Spleen (tissue), 11 donors: ENCODE data around the gene OPN3. TPM values are rescaled to one million over a fixed set of nuclear protein-coding genes. Genes with fewer than 3 reads are reported as not detected.

Experiments used
- DNase-seq: peaks from one replicate; pipeline ENCODE4 v3.0.0-alpha.2; 2020
- H3K27ac ChIP-seq, 8 donors: fragments of 200-600 bp; sonication (generic) in 7 of 8; 1 replicate in 4 of 8; 2 replicates in 4 of 8; pipeline versions ENCODE4 v1.5.0 to v1.8.0; 2016 to 2021; ENCODE audit warnings: inconsistent platforms in 4 of 8, mild to moderate bottlenecking in 4 of 8, moderate library complexity in 1 of 8
- H3K27me3 ChIP-seq, 7 donors: fragments of 200-600 bp; sonication (generic) in 6 of 7; replicated peaks in 1 of 7; 1 replicate in 4 of 7; 2 replicates in 3 of 7; pipeline versions ENCODE4 v1.5.0 to v1.8.0; 2016 to 2021; ENCODE audit warnings: inconsistent platforms in 3 of 7, mild to moderate bottlenecking in 1 of 7
- H3K36me3 ChIP-seq, 6 donors: fragments of 200-600 bp; sonication (generic) in 5 of 6; 1 replicate in 4 of 6; 2 replicates in 2 of 6; pipeline versions ENCODE4 v1.5.0 to v1.8.0; 2016 to 2021; ENCODE audit warnings: inconsistent platforms in 2 of 6
- H3K4me1 ChIP-seq, 6 donors: fragments of 200-600 bp; sonication (generic) in 5 of 6; 1 replicate in 3 of 6; 2 replicates in 3 of 6; pipeline versions ENCODE4 v1.5.0 to v1.8.0; 2016 to 2021; ENCODE audit warnings: inconsistent platforms in 3 of 6
- H3K4me3 ChIP-seq, 8 donors: fragments of 200-600 bp; sonication (generic) in 7 of 8; 1 replicate in 4 of 8; 2 replicates in 4 of 8; pipeline versions ENCODE4 v1.5.0 to v1.8.0; 2016 to 2021; ENCODE audit warnings: inconsistent platforms in 4 of 8, mild to moderate bottlenecking in 4 of 8, moderate library complexity in 2 of 8
- H3K9me3 ChIP-seq, 8 donors: fragments of 200-600 bp; sonication (generic) in 7 of 8; 1 replicate in 4 of 8; 2 replicates in 4 of 8; pipeline versions ENCODE4 v1.5.0 to v1.8.0; 2016 to 2021; ENCODE audit warnings: inconsistent platforms in 4 of 8
- CTCF ChIP-seq, 11 experiments: fragments of 200-600 bp in 7 of 11; fragments of 450-650 bp in 4 of 11; sonication (generic) in 4 of 11; IDR thresholded peaks in 8 of 11; conservative IDR thresholded peaks in 3 of 11; 1 replicate in 7 of 11; 2 replicates in 4 of 11; pipeline versions ENCODE4 v1.4.0 to v1.8.0; 2016 to 2021; ENCODE audit warnings: antibody characterized with exemption in 11 of 11, inconsistent platforms in 4 of 11, mild to moderate bottlenecking in 1 of 11
- POLR2A ChIP-seq, 3 donors: fragments of 450-650 bp; IDR thresholded peaks; one replicate each; pipeline ENCODE4 v1.5.1; 2017; ENCODE audit warnings: antibody characterized with exemption in 3 of 3, mild to moderate bottlenecking in 1 of 3
- POLR2AphosphoS5 ChIP-seq, 3 donors: sonication (generic); formaldehyde crosslinking; IDR thresholded peaks; one replicate each; pipeline ENCODE4 v1.5.1; 2017; ENCODE audit warnings: antibody characterized with exemption in 3 of 3
- WGBS, 5 donors: extraction: QIAGEN DNeasy Blood & Tissue Kit in 3 of 5; methylation state at CpG; one replicate each; pipeline versions ENCODE4 v1.1.5 to v1.1.7; 2013 to 2018; 5-methylcytosine and 5-hydroxymethylcytosine counted together
- intact Hi-C: fragments of 100-400 bp; cut with DNase I; formaldehyde crosslinking; loops from one replicate; pipeline ENCODE4 v1.15.0; 2023; ENCODE audit warnings: low total_unique reads
- polyA plus RNA-seq, 3 donors: library from polyadenylated mRNA; stranded (reverse); fragments of 200-250 nt; gene quantifications; one replicate each; pipeline ENCODE4 v1.2.1, GENCODE V29; 2013
- total RNA-seq, 7 donors: library from RNA; depleted of rRNA in 3 of 7; stranded (reverse); fragments of >200 nt in 3 of 7; fragmentation: NEBNext Ultra II Directional in 4 of 7; extraction: Animal tissue kit (Norgen Biotek cat#: 25700) in 4 of 7; gene quantifications; one replicate each; pipeline versions ENCODE4 v1.1.0 to v1.2.1, GENCODE V29; 2016 to 2021
- donor health status: healthy with polysubstance abuse.
- donor health status: DM: no; HTN: no; CAD: no; lungs with moderate emphysema.
- donor health status: DM: no; HTN: no; CAD: no.
- donor health status: Bipolar disorder and iron deficiency.
- donor health status: healthy.
- donor health status: DM: no; HTN: no; CAD: no.
- donor health status: DM: yes; HTN: yes; CAD: no.

OPN3 gene
- total and polyA plus RNA-seq, 10 donors, result 15.1 to 39.4 (median 24.6) TPM

DNA sequence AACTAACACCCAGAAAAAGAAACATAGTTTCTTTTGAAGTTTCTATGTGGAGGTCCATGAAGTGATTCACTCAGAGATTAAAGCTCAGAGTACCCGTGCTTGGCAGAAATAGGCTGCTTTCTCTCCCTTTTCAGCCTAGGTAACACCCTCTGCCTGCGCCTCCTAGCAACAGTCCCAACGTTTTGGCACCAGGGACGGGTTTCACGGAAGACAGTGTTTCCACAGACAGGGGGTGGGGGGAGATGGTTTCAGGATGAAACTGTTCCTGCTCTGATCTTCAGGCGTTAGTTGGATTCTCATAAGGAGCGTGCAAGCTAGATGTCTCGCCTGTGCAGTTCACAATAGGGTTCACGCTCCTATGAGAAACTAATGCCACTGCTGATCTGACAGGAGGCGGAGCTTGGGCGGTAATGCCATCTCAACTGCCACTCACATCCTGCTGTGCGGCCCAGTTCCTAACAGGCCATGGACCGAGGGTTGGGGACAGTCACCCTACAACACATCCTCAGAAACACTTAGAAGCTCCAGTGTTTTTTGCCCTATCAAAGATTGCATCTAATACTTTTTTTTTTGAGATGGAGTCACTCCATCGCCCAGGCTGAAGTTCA lies 53.2 kb downstream of the OPN3 start:
- DNase-seq, result no peak
- TF ChIP-seq CTCF (IDR thresholded peaks at IDR 0.05 in 8 of 11, conservative IDR thresholded peaks at IDR 0.05 in 3 of 11) (no peak), POLR2AphosphoS5 (IDR thresholded peaks at IDR 0.05) (no peak), POLR2A (IDR thresholded peaks at IDR 0.05) (no peak)
- Histone ChIP-seq H3K27ac (no peak overlapping the region), H3K9me3 (no peaks in the 10 kb centered on the region), H3K36me3 (peaks cover 0 to 53% (median 2%) of the 10 kb centered on the region in 6 donors), H3K4me1 (no peaks in the 10 kb centered on the region), H3K4me3 (no peak overlapping the region), H3K27me3 (no peaks in the 10 kb centered on the region)
- intact Hi-C loops, result no loop called here
- WGBS, 5 donors, result 81 to 92% (median 89%) methylated on average over 14 of the region's 14 CpGs

GRCh38 chr1:241582921-241583321 lies 57.2 kb downstream of the OPN3 start:
- H3K4me3 ChIP-seq, result no peak overlapping the region
- TF ChIP-seq CTCF (IDR thresholded peaks at IDR 0.05 in 8 of 11, conservative IDR thresholded peaks at IDR 0.05 in 3 of 11) (no peak), POLR2AphosphoS5 (IDR thresholded peaks at IDR 0.05) (no peak), POLR2A (IDR thresholded peaks at IDR 0.05) (no peak)
- no peak overlapping the region for H3K27ac ChIP-seq
- intact Hi-C loops, result no loop called here
- H3K27me3 ChIP-seq, result no peaks in the 10 kb centered on the region
- H3K36me3 ChIP-seq, result peaks cover 0 to 56% (median 7%) of the 10 kb centered on the region in 6 donors
- WGBS, 5 donors, result 93 to 100% (median 97%) methylated on average over 1 of the region's 1 CpG
- no peaks in the 10 kb centered on the region for H3K4me1 ChIP-seq
- no peaks in the 10 kb centered on the region for H3K9me3 ChIP-seq
- DNase-seq, result no peak

GRCh38 chr1:241579434-241579833 lies 60.7 kb downstream of the OPN3 start:
- no peak for TF ChIP-seq CTCF (IDR thresholded peaks at IDR 0.05 in 8 of 11, conservative IDR thresholded peaks at IDR 0.05 in 3 of 11)
- TF ChIP-seq POLR2AphosphoS5 (IDR thresholded peaks at IDR 0.05), result no peak
- TF ChIP-seq POLR2A (IDR thresholded peaks at IDR 0.05), result no peak
- H3K36me3 ChIP-seq, result peaks cover 0 to 62% (median 5%) of the 10 kb centered on the region in 6 donors
- H3K9me3 ChIP-seq, result peaks cover 0 to 22% (median 14%) of the 10 kb centered on the region in 8 donors
- H3K4me3 ChIP-seq, result no peak overlapping the region
- DNase-seq, result no peak
- WGBS, 5 donors, result 34 to 83% (median 74%) methylated on average over 3 to 4 of the region's 4 CpGs
- H3K4me1 ChIP-seq, result no peaks in the 10 kb centered on the region
- no peak overlapping the region for H3K27ac ChIP-seq
- no peaks in the 10 kb centered on the region for H3K27me3 ChIP-seq
- intact Hi-C loops, result no loop called here

DNA sequence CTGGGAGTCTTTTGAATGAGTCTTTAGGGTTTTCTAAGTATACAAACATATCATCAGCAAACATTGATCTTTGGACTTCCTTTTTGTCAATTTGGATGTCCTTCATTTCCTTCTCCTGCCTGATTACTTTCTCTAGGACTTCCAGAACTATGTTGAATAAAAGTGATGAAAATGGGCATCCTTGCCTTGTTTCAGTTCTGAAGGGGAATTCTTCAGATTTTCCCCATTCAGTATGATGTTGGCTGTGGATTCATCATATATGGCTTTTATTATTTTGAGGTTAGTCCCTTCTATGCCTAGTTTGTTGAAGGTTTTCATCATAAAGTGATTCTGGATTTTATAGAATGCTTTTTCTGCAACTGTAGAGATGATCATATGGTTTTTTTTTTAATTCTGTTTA lies 66.0 kb downstream of the OPN3 start:
- H3K4me1 ChIP-seq, result no peaks in the 10 kb centered on the region
- intact Hi-C loops, result no loop called here
- TF ChIP-seq POLR2A (IDR thresholded peaks at IDR 0.05), result no peak
- no peak for TF ChIP-seq POLR2AphosphoS5 (IDR thresholded peaks at IDR 0.05)
- TF ChIP-seq CTCF (IDR thresholded peaks at IDR 0.05 in 8 of 11, conservative IDR thresholded peaks at IDR 0.05 in 3 of 11), result no peak
- no peak for DNase-seq
- peaks cover 0 to 22% (median 14%) of the 10 kb centered on the region in 8 donors for H3K9me3 ChIP-seq
- H3K27ac ChIP-seq, result no peak overlapping the region
- no peak overlapping the region for H3K4me3 ChIP-seq
- H3K36me3 ChIP-seq, result peaks cover 0 to 48% (median 2%) of the 10 kb centered on the region in 6 donors
- H3K27me3 ChIP-seq, result no peaks in the 10 kb centered on the region
